AG20443 (cell line): ENCODE results near the gene OR7C1.
"Not testable (repeated sequence)": the region's sequence is repeated elsewhere in the genome, so short reads cannot be mapped to it uniquely, and the experiment has no call there.

Source experiments
- DNase-seq: peaks from one replicate; pipeline ENCODE4 v3.0.0; 2012; ENCODE audit warnings: low spot score, mixed read lengths

The OR7C1 gene

GRCh38 chr19:14784730-14785101 lies 50.3 kb downstream of the OR7C1 start:
- DNase-seq = not testable (repeated sequence)

- not testable (repeated sequence) for DNase-seq
Observed at GRCh38 chr19:14783410-14783998, 51.5 kb downstream of the OR7C1 start.

- DNase-seq = no peak
Observed at GRCh38 chr19:14782626-14783409, 52.2 kb downstream of the OR7C1 start.

- not testable (repeated sequence) for DNase-seq
Observed at GRCh38 chr19:14781713-14782536, 53.1 kb downstream of the OR7C1 start.

- not testable (repeated sequence) for DNase-seq
Observed at GRCh38 chr19:14780622-14781225, 54.3 kb downstream of the OR7C1 start.

GRCh38 chr19:14779151-14779550 lies 55.8 kb downstream of the OR7C1 start:
- DNase-seq = no peak

GRCh38 chr19:14778110-14778845 lies 56.7 kb downstream of the OR7C1 start, which contains the start of gene ADGRE2:
ADGRE2 (minus strand) TSS chr19:14778560; CDS start chr19:14776756, 1,804 bp downstream.
- not testable (repeated sequence) for DNase-seq

GRCh38 chr19:14777645-14778044 lies 57.3 kb downstream of the OR7C1 start:
- DNase-seq = not testable (repeated sequence)

GRCh38 chr19:14775869-14776586 lies 59.0 kb downstream of the OR7C1 start:
- no peak for DNase-seq

- DNase-seq = not testable (repeated sequence)
Observed at GRCh38 chr19:14775326-14775725, 59.7 kb downstream of the OR7C1 start.

- no peak for DNase-seq
Observed at GRCh38 chr19:14774373-14774772, 60.6 kb downstream of the OR7C1 start.

- DNase-seq = not testable (repeated sequence)
Observed at GRCh38 chr19:14773722-14774121, 61.3 kb downstream of the OR7C1 start.

GRCh38 chr19:14772995-14773394 lies 62.0 kb downstream of the OR7C1 start:
- no peak for DNase-seq

GRCh38 chr19:14772467-14772866 lies 62.5 kb downstream of the OR7C1 start:
- no peak for DNase-seq

- no peak for DNase-seq
Observed at GRCh38 chr19:14770944-14771839, 63.8 kb downstream of the OR7C1 start.

GRCh38 chr19:14770136-14770535 lies 64.8 kb downstream of the OR7C1 start:
- DNase-seq = no peak

GRCh38 chr19:14769201-14769600 lies 65.8 kb downstream of the OR7C1 start:
- DNase-seq = no peak

- DNase-seq = no peak
Observed at GRCh38 chr19:14768001-14768400, 67.0 kb downstream of the OR7C1 start.

GRCh38 chr19:14767466-14767971 lies 67.5 kb downstream of the OR7C1 start:
- no peak for DNase-seq
